IMR-90 (cell line): Measurements from ENCODE around the gene TSR3.

ENCODE experiments used
- CHD1 ChIP-seq: IDR thresholded peaks from 2 replicates; pipeline ENCODE4 v1.6.1; 2012; ENCODE audit warnings: low read depth, low read length, improper control_type of control experiment
- CTCF ChIP-seq: conservative IDR thresholded peaks from 2 replicates; pipeline ENCODE4 v1.5.1; 2012; ENCODE audit warnings: mild to moderate bottlenecking, low read depth, low read length, improper control_type of control experiment
- MAFK ChIP-seq: IDR thresholded peaks from 2 replicates; pipeline ENCODE4 v1.6.1; 2012; ENCODE audit warnings: low read depth, low read length, improper control_type of control experiment
- MAZ ChIP-seq: IDR thresholded peaks from 2 replicates; pipeline ENCODE4 v1.6.1; 2012; ENCODE audit warnings: low read depth, mild to moderate bottlenecking, low read length, improper control_type of control experiment, moderate library complexity, borderline replicate concordance
- NFE2L2 ChIP-seq: fragments of 150-350 bp; IDR thresholded peaks from 2 replicates; pipeline ENCODE4 v1.6.1; 2016; ENCODE audit warnings: low read depth, mild to moderate bottlenecking, low read length
- POLR2A ChIP-seq: IDR thresholded peaks from 2 replicates; pipeline ENCODE4 v1.6.1; 2012; ENCODE audit warnings: mild to moderate bottlenecking, low read depth, low read length
- RAD21 ChIP-seq: IDR thresholded peaks from 2 replicates; pipeline ENCODE4 v1.6.1; 2012; ENCODE audit warnings: low read length, improper control_type of control experiment
- RCOR1 ChIP-seq: IDR thresholded peaks from 2 replicates; pipeline ENCODE4 v1.6.1; 2012; ENCODE audit warnings: mild to moderate bottlenecking, low read length, improper control_type of control experiment; ENCODE audit not compliant: insufficient replicate concordance
- SMC3 ChIP-seq: fragments of 150-350 bp; IDR thresholded peaks from 2 replicates; pipeline ENCODE4 v1.6.1; 2016; ENCODE audit warnings: low read depth, mild to moderate bottlenecking, antibody characterized with exemption, low read length, moderate library complexity
- TF ChIP-seq, protein P1 (sequence below): fragments of 150-350 bp; IDR thresholded peaks from 2 replicates; pipeline ENCODE4 v1.6.1; 2016; ENCODE audit warnings: low read depth, mild to moderate bottlenecking, low read length, moderate library complexity, borderline replicate concordance
- TF ChIP-seq, protein P2 (sequence below): fragments of 150-350 bp; IDR thresholded peaks from 2 replicates; pipeline ENCODE4 v1.6.1; 2017; ENCODE audit warnings: mild to moderate bottlenecking, antibody characterized with exemption, low read length, low read depth

GRCh38 chr16:1314399-1315068 lies 37.1 kb downstream of the TSR3 start:
- TF ChIP-seq CTCF (no peak), POLR2A (no peak), RAD21 (no peak), CHD1 (no peak), MAFK (no peak), NFE2L2 (no peak), SMC3 (no peak), RCOR1 (no peak), MAZ (no peak)
- TF ChIP-seq, protein P1, sequence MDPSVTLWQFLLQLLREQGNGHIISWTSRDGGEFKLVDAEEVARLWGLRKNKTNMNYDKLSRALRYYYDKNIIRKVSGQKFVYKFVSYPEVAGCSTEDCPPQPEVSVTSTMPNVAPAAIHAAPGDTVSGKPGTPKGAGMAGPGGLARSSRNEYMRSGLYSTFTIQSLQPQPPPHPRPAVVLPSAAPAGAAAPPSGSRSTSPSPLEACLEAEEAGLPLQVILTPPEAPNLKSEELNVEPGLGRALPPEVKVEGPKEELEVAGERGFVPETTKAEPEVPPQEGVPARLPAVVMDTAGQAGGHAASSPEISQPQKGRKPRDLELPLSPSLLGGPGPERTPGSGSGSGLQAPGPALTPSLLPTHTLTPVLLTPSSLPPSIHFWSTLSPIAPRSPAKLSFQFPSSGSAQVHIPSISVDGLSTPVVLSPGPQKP, result no peak
- TF ChIP-seq, protein P2, sequence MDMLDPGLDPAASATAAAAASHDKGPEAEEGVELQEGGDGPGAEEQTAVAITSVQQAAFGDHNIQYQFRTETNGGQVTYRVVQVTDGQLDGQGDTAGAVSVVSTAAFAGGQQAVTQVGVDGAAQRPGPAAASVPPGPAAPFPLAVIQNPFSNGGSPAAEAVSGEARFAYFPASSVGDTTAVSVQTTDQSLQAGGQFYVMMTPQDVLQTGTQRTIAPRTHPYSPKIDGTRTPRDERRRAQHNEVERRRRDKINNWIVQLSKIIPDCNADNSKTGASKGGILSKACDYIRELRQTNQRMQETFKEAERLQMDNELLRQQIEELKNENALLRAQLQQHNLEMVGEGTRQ, result no peak
